NCI-H82 treated with DMSO at 0.1 percent for 48 hours (cell line): Measurements from ENCODE around the gene SLC35G3.
"Not testable (repeated sequence)": the region's sequence is repeated elsewhere in the genome, so short reads cannot be mapped to it uniquely, and the experiment has no call there.

Experiments
- DNase-seq: peaks from one replicate; lab custom pipeline; 2025; ENCODE audit not compliant: unreplicated experiment; lab: John Stamatoyannopoulos, UW

Gene SLC35G3

GRCh38 chr17:35212668-35213067 is 18.5 kb upstream of the SLC35G3 start:
- DNase-seq = no peak

- DNase-seq = no peak
These were observed 16.5 kb upstream of the SLC35G3 start for GRCh38 chr17:35210741-35211140.

- DNase-seq = not testable (repeated sequence)
These were observed 8.4 kb upstream of the SLC35G3 start for GRCh38 chr17:35202582-35202981.

- not testable (repeated sequence) for DNase-seq
These were observed 869 bp upstream of the SLC35G3 start for GRCh38 chr17:35195062-35195461.

- no peak for DNase-seq
These were observed 1.5 kb downstream of the SLC35G3 start for GRCh38 chr17:35192708-35193107.

- no peak for DNase-seq
These were observed 3.0 kb downstream of the SLC35G3 start for GRCh38 chr17:35191001-35191695.

- no peak for DNase-seq
These were observed 4.9 kb downstream of the SLC35G3 start for GRCh38 chr17:35189291-35189690.

- no peak for DNase-seq
These were observed 6.1 kb downstream of the SLC35G3 start for GRCh38 chr17:35188111-35188510.

- DNase-seq = no peak
These were observed 6.7 kb downstream of the SLC35G3 start for GRCh38 chr17:35187481-35187880.

GRCh38 chr17:35185849-35186248 is 8.3 kb downstream of the SLC35G3 start:
- DNase-seq = no peak

GRCh38 chr17:35184274-35184673 is 9.9 kb downstream of the SLC35G3 start:
- DNase-seq = no peak

- no peak for DNase-seq
These were observed 10.9 kb downstream of the SLC35G3 start for GRCh38 chr17:35183332-35183731.

- DNase-seq = not testable (repeated sequence)
These were observed 14.8 kb downstream of the SLC35G3 start for GRCh38 chr17:35179379-35179778.

GRCh38 chr17:35176897-35177296 is 17.3 kb downstream of the SLC35G3 start:
- DNase-seq = no peak

GRCh38 chr17:35175638-35176415 is 18.4 kb downstream of the SLC35G3 start:
- no peak for DNase-seq

GRCh38 chr17:35174835-35175334 is 19.3 kb downstream of the SLC35G3 start:
- no peak for DNase-seq

GRCh38 chr17:35172321-35172720 is 21.9 kb downstream of the SLC35G3 start:
- not testable (repeated sequence) for DNase-seq

- no peak for DNase-seq
These were observed 22.4 kb downstream of the SLC35G3 start for GRCh38 chr17:35171834-35172233.

- no peak for DNase-seq
These were observed 23.0 kb downstream of the SLC35G3 start for GRCh38 chr17:35170968-35171771.

GRCh38 chr17:35169835-35170363 is 24.3 kb downstream of the SLC35G3 start:
- DNase-seq = no peak

- no peak for DNase-seq
These were observed 26.5 kb downstream of the SLC35G3 start for GRCh38 chr17:35167666-35168065.
